HG02840 (cell line): ENCODE data around the gene ATP5ME.
"Not testable (repeated sequence)": the region's sequence is repeated elsewhere in the genome, so short reads cannot be mapped to it uniquely, and the experiment has no call there.

Experiments used
- ATAC-seq: cut with Tn5 transposase; IDR thresholded peaks from one replicate; pipeline ENCODE4 v1.9.1; 2021; ENCODE audit warnings: mild to moderate bottlenecking, moderate library complexity, moderate number of reproducible peaks; ENCODE audit not compliant: unreplicated experiment, low FRiP score

Gene ATP5ME

GRCh38 chr4:705278-706082 lies 31.4 kb upstream of the ATP5ME start, which contains the start of gene PCGF3:
Gene PCGF3, plus strand, starts transcription at chr4:705832. Its CDS starts 27,849 bp downstream, at chr4:733681.
- ATAC-seq: peak; percentile 92

DNA sequence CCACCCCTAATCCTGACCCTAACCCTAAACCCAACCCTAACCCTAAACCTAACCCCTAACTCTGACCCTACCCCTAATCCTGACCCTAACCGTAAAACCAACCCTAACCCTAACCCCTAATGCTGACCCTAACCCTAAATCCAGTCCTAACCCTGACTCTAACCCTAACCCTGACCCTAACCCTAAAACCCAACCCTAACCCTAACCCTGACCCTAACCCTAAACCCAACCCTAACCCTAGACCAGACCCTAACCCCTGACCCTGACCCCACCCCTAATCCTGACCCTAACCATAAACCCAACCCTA lies 30.8 kb upstream of the ATP5ME start:
- no peak for ATAC-seq

- no peak for ATAC-seq
Measured at GRCh38 chr4:704198-704891, 30.3 kb upstream of the ATP5ME start.

DNA sequence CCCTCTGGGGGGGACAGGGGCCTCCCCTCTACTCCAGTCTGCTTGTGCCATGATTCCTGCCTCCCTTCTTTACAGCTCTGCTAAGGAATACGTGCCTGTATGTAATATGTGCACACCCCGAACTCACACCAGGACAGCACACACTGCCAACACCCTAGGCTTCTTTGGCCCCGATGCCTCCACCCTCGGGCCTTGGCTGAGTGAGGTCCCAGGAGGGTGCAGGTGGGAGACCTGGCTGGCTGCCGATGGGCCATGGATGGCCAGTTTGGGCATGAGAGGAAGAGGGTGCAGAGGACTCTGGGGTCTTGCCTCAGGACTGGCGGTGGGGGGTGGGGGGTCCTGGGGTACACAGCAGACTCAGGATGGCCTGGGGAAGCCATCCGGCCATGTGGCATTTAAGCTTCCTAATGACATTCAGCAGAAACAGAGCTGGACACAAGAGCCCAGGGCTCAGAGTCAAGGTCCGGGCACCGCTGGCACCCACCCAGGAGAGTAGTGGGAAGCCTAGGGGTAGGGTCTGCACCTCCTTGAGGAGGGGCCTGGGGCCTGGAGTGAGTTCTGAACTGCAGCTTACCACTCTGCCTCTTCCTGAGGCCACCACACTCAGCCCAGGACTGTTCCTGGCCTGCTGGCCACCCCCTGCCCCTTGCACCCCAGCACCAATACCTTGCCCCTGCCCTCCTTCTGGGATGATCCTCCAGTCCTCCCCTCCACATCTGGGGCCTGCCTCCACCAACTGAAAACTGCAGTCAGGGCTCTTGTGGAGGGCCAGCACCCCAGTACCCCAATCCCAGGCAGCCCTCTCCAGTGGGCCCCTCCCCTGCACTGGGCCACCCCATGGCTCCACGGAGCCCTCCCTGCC lies 29.5 kb upstream of the ATP5ME start:
- ATAC-seq: no peak

DNA sequence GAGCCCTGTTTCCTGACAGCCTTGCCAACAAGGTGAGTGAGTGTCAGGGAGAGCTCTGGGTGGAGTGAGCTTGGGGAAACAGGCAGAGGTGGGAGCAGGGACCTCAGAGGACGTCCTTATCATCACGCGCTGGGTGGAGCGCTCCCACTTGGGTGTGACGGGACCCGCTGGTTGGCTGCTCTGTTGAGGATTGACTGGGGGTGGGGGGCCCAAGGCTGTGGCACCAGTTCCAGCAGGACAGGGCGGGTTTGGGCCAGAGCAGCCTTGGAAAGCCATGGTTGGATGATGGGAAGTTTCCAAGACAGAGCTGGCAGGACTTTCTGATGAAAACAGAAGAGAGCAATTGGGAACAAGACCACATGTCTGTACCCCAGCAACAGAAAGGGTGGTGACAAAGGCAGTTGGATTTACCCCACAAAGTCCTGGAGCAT lies 28.6 kb upstream of the ATP5ME start:
- no peak for ATAC-seq

DNA sequence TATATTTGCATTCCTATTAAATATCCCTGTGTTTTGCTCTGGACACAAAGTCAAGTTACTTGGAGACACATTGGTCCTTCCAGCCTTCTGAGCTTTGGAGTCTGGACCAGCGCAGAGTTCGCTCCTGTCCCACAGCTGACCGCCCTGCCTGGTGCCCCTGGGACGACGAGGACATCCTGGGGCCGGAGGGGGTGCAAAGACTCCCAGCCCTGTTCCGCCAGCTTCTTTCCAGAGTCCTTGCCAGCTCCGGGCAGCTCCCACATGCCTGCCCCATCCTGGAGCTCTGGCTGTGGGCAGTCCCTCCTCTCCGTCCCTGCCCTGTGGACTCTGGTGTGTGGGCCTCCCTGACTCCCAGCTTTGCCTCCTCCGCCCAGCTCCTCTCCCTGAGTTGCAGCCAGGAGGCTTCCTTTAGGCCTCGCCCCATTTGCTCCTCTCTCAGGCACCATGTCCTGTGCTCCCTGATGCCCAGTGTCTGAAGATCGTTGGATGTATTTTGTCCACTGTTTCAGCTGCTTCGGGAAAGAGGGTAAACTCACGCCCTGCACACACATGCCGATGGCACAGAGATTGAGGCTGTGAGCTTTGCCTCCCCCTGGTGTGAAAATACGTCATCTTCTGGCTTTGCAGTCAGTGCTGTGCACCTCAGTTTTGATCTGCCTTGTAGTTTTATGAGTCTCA lies 26.6 kb upstream of the ATP5ME start:
- no peak for ATAC-seq

- no peak for ATAC-seq
Measured at GRCh38 chr4:699816-700580, 25.9 kb upstream of the ATP5ME start.

- ATAC-seq: not testable (repeated sequence)
Measured at GRCh38 chr4:694341-694940, 20.4 kb upstream of the ATP5ME start.

- no peak for ATAC-seq
Measured at GRCh38 chr4:692771-693554, 18.9 kb upstream of the ATP5ME start.

- no peak for ATAC-seq
Measured at GRCh38 chr4:689723-690122, 15.6 kb upstream of the ATP5ME start.

DNA sequence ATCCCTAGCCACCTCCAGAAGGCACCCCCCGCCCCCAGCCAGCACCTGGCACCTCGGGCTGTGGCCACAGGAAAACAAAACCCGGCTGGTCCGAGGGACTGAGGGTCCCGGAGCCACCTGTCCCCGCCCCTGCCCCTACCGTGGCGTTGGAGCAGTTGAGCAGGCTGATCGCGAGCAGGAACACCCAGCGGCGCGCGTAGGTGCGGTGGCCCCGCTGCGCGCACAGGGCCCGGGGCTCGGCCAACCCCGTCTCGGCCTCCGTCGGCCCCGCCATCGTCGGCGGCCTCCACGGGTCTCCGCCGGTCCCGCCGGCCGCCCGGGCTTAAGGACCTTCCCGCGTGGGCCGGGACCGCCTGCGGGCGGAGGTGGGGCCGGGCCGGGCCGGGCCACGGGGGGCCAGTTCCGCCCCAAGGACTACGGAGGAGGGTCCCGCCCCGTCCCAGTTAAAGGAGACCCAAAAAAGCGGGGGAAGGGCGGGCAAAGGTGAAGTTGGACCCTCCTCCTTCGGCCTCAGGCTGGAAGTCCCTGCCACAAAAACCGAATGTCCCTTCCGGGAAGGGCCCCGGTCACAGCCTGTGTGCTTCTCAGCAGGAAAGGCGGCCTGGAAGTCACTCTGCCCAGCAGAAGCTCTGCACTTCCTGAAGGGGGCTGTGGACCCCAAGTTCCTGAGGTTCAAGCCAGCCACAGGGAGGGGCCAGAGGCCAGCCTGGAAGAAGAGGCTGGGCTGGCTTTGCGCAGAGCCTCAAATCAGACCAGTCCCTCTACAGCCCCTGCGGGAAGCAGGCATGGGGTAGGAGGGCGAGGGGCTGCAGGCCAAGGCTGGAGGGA lies 15.0 kb upstream of the ATP5ME start, which contains the start of gene SLC49A3:
TSS of gene SLC49A3 (minus strand) at position 298 of the 828 bp plus-strand sequence. CDS start at position 274, 24 bp downstream.
- ATAC-seq: no peak

DNA sequence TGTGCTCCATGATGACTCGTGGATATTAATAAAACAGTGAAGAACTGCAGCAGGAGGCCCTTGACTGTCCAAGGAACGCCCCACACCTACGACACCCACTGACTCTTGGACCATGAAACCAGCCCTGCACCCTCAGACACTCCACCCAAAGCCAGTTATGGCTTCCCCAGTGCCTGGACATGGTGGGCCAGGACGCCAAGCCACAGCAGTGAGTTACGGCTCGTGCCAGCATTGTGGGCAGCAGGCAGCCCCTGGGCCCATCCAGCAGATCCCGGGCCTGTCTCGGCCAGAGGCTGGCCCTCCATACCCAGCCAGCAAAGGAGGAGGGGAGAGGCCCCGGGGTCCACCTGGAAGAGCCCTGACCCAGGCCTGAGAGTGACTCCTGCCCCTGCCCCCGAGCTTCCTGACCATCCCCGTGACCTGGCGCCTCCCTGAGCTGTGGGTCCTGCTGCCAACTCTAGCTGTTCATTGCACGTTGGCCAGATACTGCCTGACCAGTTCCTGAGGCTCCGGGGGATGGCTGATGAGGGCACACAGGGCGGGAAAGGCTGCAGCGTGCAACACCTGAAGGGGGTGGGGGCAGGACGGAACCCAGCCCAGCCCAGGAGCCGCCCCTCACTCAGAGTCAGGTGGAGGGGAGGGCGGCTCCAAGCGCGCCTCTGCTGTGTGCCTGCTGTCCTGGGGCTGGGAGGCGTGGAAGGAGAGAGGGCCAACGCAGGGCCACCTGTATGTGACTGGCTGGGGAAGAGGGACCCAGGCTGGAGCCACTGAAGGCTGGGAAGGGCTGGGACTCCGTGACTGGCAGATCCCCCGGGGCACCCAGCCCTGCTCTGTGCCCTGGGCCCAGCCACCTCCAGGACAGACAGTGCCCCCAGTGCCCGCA lies 14.1 kb upstream of the ATP5ME start:
- ATAC-seq: no peak

GRCh38 chr4:687048-687970 lies 13.2 kb upstream of the ATP5ME start:
- ATAC-seq: no peak

- ATAC-seq: no peak
Measured at GRCh38 chr4:686413-687040, 12.5 kb upstream of the ATP5ME start.
